HG03457 (cell line): ENCODE results near the gene RSPH3.

Source experiments
- ATAC-seq: cut with Tn5 transposase; IDR thresholded peaks from one replicate; pipeline ENCODE4 v1.9.1; 2021; ENCODE audit warnings: moderate number of reproducible peaks; ENCODE audit not compliant: unreplicated experiment

Gene RSPH3

DNA sequence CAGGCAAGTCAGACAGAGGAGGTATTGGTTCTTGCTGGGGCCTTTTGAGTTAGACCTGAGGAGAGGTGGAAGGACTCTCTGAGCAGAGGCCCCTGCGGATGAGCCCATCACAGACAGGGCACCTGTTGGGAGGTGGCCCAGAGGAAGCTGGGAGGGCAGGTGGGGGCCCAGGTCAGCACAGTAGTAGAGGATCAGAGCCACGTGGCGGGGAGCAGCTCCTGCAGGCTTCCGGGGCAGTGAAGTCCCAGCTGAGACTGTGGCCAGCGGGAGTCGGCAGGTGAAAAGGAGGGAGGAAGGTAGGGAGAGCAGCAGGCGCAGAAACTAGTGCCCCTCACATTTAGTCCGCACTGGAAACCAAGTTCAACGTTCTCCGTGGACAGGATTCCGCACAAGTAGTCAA is 61.8 kb downstream of the RSPH3 start:
- no peak for ATAC-seq

DNA sequence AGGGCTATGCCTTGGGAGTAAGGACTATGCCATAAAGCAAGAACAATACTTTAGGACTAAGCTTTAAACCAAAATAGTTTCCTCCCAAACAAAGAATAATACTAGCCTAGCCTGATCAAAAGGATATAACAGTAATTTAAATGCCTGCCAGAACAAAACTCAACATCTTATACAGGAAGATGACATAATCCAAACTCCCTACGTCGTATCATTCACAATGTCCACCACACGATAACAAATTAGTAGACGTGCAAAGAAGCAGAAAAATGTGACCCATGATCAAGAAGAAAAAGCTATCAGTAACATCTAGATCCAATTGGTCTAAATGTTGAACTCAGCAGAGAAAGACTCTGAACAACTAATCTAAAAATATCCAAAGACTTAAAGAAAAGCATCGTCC is 65.8 kb downstream of the RSPH3 start:
- no peak for ATAC-seq

DNA sequence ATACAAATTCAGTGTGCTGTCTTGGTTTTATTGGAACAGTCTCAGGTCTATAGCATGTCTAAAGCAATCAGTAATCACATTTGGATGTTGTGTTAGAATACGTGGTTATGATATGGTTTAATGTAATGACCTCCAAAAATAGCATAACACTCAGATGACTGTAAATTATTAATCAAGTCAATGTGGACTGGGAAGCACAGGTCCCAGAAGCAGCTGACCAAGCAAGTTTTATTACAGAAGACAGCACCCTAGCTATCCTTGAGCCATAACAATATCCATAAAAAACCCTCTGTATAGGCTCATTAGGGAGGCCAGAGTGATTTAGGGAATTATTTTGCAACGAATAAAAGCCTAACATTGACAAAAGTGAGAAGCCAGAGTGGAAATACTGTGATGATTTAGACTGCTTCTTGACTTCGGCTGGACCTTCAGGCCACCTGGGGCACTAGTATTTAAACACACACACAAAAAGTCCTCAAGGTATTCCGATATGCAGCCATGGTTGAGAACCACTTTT is 66.9 kb downstream of the RSPH3 start:
- no peak for ATAC-seq

DNA sequence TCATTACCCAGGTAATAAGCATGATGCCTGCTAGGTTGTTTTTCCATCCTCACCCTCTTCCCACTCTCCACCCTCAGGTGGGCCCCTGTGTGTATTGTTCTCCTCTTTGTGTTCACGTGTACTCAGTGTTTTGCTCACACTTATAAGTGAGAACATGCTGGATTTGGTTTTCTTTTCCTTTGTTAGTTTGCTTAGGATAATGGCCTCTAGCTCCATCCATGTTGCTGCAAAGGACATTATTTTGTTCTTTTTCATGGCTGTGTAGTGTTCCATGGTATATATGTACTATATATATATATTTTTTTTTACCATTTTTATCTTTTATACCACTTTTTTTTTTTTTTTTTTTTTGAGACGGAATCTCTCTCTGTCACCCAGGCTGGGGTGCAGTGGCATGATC is 71.9 kb downstream of the RSPH3 start:
- ATAC-seq, result no peak

DNA sequence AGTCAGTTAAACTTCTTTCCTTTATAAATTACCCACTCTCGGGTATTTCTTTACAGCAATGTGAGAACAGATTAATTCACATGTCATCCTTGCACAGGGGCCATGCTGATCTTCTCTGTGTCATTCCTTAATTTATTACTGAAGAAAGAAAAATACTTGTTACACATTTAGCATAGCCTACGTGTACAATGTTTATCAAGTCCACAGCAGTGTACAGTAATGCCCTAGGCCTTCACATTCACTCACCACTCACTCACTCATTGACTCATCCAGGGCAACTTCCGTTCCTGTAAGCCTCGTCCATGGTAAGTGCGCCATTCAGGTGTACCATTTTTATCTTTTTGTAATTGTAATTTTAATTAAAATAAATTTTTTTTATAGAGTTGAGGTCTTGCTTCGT is 73.6 kb downstream of the RSPH3 start:
- no peak for ATAC-seq

DNA sequence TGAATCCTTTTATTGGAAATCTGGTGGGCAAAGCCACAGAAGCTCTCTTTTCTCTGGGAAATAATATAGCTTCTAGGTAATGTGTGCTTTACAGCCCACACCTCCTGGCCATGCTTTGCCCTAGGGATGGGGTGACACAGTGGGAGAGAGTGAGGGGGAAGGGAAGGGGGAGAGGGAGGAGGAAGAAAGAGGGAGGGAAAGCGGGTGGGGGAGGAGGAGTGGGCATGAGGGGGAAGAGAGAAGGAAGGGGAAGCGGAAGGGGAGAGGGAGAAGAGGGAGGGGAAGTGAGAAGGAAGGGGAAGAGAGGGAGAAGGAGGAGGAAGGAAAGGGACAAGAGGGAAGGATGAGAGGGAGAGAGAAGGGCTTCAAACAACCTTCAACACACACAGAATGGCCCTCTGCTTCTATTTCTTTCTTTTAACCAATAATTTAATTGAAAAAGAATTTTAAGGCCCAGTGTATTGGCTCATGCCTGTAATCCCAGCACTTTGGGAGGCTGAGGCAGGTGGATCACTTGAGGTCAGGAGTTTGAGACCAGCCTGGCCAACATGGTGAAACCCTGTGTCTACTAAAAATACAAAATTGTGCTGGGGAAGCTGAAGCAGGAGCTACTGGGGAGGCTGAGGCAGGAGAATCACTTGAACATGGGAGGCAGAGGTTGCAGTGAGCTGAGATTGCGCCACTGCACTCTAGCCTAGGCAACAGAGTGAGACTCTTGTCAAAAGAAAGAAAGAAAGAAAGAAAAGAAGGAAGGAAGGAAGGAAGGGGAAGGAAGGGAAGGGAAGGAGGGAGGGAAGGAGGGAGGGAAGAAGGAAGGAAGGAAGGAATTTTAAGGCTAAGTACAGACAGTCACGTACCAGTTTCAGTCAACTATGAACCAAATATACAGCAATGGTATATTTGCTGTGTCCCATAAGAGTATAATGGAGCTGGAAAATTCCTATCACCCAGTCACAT is 75.2 kb downstream of the RSPH3 start:
- no peak for ATAC-seq

DNA sequence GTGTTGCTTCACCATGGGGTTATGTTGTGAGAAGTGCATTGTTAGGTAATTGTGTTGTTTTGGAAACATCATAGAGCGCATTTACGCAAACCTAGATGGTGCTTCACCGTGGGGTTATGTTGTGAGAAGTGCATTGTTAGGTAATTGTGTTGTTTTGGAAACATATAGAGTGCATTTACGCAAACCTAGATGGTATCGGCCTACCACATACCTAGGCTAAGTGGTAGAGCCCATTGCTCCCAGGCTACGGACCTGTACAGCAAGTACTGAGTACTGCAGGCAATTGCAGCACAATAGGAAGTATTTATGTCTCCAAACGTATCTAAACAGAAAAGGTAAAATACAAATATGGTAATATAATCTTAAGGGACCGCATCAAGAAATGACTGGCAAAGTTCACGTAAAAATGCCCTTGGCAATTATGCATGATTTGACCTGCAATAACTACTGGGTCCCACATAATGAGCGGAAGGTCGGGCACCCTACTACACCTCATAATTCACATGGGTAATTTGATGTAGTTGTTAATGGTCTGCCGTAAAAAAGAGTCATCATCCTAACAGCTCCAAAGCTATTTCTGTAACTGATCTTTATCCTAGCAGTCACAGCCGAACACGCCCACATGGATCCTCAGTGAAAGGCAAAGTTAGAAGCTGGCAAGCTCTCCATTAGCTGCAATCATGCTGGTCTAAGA is 76.0 kb downstream of the RSPH3 start:
- ATAC-seq, result no peak
